Measurements from ENCODE around the gene BDKRB1. TPM values are rescaled to one million over a fixed set of nuclear protein-coding genes. Genes with fewer than 3 reads are reported as not detected.

Gene BDKRB1
- total and polyA plus RNA-seq, 9 of the 15 experiments (the other 6 are each of a cell fraction or from before 2014, with no cell fraction given), result 0.06 to 0.23 (median 0.09) TPM; not detected in 1

GRCh38 chr14:96272777-96273473 lies 16.9 kb downstream of the BDKRB1 start:
- intact Hi-C loops (cut with micrococcal nuclease) (loop anchor here (10.0 kb wide), 2 partner anchors 268 to 708 kb away; no protein-coding TSS in a partner anchor), in situ Hi-C loops (cut with MboI) (loop anchor here (25.0 kb wide), 1 partner anchor 711 kb away; no protein-coding TSS in a partner anchor)
- Histone ChIP-seq H3K9me1 (ENCODE audit: control insufficient read depth, insufficient read depth, low read length) (no peaks in the 10 kb centered on the region), H2AFZ (ENCODE audit: low read depth, low read length) (no peak overlapping the region), H3K4me2 (ENCODE audit: insufficient read depth, low read length) (no peak overlapping the region), H3K27ac (ENCODE audit: extremely low read depth, low read depth, low read length) (no peak overlapping the region), H3K9me3 (replicated peaks; ENCODE audit: control insufficient read depth, insufficient read depth, low read depth, low read length) (no peaks in the 10 kb centered on the region; the same call in none of the 2 replicates), H3K9ac (ENCODE audit: insufficient read depth in 1 of 2, low read depth in 2 of 2, low read length in 2 of 2) (no peak overlapping the region), H3K27me3 (ENCODE audit: control insufficient read depth in 2 of 2, insufficient read depth in 2 of 2, low read length in 2 of 2) (peaks cover 0 to 15% of the 10 kb centered on the region in 2 experiments; a peak in 3 of 5 replicates), H3K79me2 (ENCODE audit: control insufficient read depth, insufficient read depth, low read length) (no peaks in the 10 kb centered on the region), H3K4me3 (no peak overlapping the region), H4K20me1 (replicated peaks; ENCODE audit: control insufficient read depth, insufficient read depth, low read length) (no peaks in the 10 kb centered on the region), H3K36me3 (ENCODE audit: control insufficient read depth, insufficient read depth, low read length) (no peaks in the 10 kb centered on the region), H3K4me1 (replicated peaks in 1 of 2; ENCODE audit: control insufficient read depth in 2 of 2, insufficient read depth in 2 of 2, low read length in 2 of 2) (no peaks in the 10 kb centered on the region; a peak in 1 of 5 replicates)
- TF ChIP-seq GTF2B (IDR thresholded peaks at IDR 0.05; ENCODE audit: extremely low read depth, insufficient read length), result no peak
- peak; percentile 95 for TF ChIP-seq ZNF12 (CRISPR knock-in tag; IDR thresholded peaks at IDR 0.05)
- POLR2A ChIA-PET, result no interaction called here
- ATAC-seq (peak; percentile 27; the same call in 1 of the 3 replicates), DNase-seq (ENCODE audit: extremely low read depth in 1 of 4, low spot score in 3 of 4) (peak in 1 of 4 experiments; percentile 13), FAIRE-seq (no peak)
- CTCF ChIA-PET (ENCODE audit: low intra/inter-chr PET ratio), result no interaction called here
- WGBS (ENCODE audit: insufficient coverage, low coverage, missing lambda C conversion rate), result 0% methylated on average over 2 of the region's 3 CpGs
- no TSS peak for BruUV-seq (replicated peaks)

GRCh38 chr14:96273629-96274028 lies 17.6 kb downstream of the BDKRB1 start:
- no peak for TF ChIP-seq MBD1 (CRISPR knock-in tag; IDR thresholded peaks at IDR 0.05)
- no peak for TF ChIP-seq KLF13 (tag; IDR thresholded peaks at IDR 0.05; ENCODE audit: borderline replicate concordance, low read depth)
- TF ChIP-seq ZNF395 (CRISPR knock-in tag; IDR thresholded peaks at IDR 0.05), result no peak
- TF ChIP-seq ZFPM2 (CRISPR knock-in tag; IDR thresholded peaks at IDR 0.05), result no peak
- TF ChIP-seq NFATC3 (IDR thresholded peaks at IDR 0.05), result no peak
- no peak for TF ChIP-seq MBD2 (IDR thresholded peaks at IDR 0.05; ENCODE audit: borderline replicate concordance, low read depth)
- CTCF ChIA-PET (ENCODE audit: low intra/inter-chr PET ratio), result no interaction called here
- Histone ChIP-seq H3K4me2 (ENCODE audit: insufficient read depth, low read length) (no peak overlapping the region), H3K4me1 (replicated peaks in 1 of 2; ENCODE audit: control insufficient read depth in 2 of 2, insufficient read depth in 2 of 2, low read length in 2 of 2) (no peaks in the 10 kb centered on the region; a peak in 1 of 5 replicates), H4K20me1 (replicated peaks; ENCODE audit: control insufficient read depth, insufficient read depth, low read length) (no peaks in the 10 kb centered on the region), H3K9ac (ENCODE audit: insufficient read depth in 1 of 2, low read depth in 2 of 2, low read length in 2 of 2) (no peak overlapping the region), H3K36me3 (ENCODE audit: control insufficient read depth, insufficient read depth, low read length) (no peaks in the 10 kb centered on the region), H2AFZ (ENCODE audit: low read depth, low read length) (no peak overlapping the region), H3K9me1 (ENCODE audit: control insufficient read depth, insufficient read depth, low read length) (no peaks in the 10 kb centered on the region), H3K27ac (ENCODE audit: extremely low read depth, low read depth, low read length) (no peak overlapping the region), H3K27me3 (ENCODE audit: control insufficient read depth in 2 of 2, insufficient read depth in 2 of 2, low read length in 2 of 2) (peaks cover 0 to 8% of the 10 kb centered on the region in 2 experiments; a peak in 3 of 5 replicates), H3K79me2 (ENCODE audit: control insufficient read depth, insufficient read depth, low read length) (no peaks in the 10 kb centered on the region), H3K4me3 (no peak overlapping the region), H3K9me3 (replicated peaks; ENCODE audit: control insufficient read depth, insufficient read depth, low read depth, low read length) (no peaks in the 10 kb centered on the region; the same call in none of the 2 replicates)
- in situ Hi-C loops (cut with MboI), result loop anchor here (25.0 kb wide), 1 partner anchor 711 kb away; no protein-coding TSS in a partner anchor
- ATAC-seq (no peak), FAIRE-seq (no peak), DNase-seq (ENCODE audit: extremely low read depth in 1 of 4, low spot score in 3 of 4) (no peak)
- intact Hi-C loops (cut with micrococcal nuclease), result loop anchor here (10.0 kb wide), 2 partner anchors 269 to 709 kb away; no protein-coding TSS in a partner anchor
- POLR2A ChIA-PET, result no interaction called here
- 13% methylated on average over 5 of the region's 5 CpGs for WGBS (ENCODE audit: insufficient coverage, low coverage, missing lambda C conversion rate)
- BruUV-seq (replicated peaks), result no TSS peak
